Astrocyte of the spinal cord (primary cell): ENCODE data around the gene LZTFL1.

Experiments used
- DNase-seq: peaks from one replicate; pipeline ENCODE4 v3.0.0; 2011; ENCODE audit warnings: low read depth, low spot score
- H3K4me3 ChIP-seq: 2 replicates; pipeline ENCODE4 v1.5.1; 2011; ENCODE audit warnings: low read depth, mild to moderate bottlenecking, low read length, moderate library complexity
- CTCF ChIP-seq: IDR thresholded peaks from 2 replicates; pipeline ENCODE4 v1.5.1; 2012; ENCODE audit warnings: low read depth, mild to moderate bottlenecking, low read length, inconsistent platforms
- in situ Hi-C: cut with HindIII; loops from 2 replicates; pipeline ENCODE4 v1.10.0; 2017; ENCODE audit warnings: low sequenced_read_pairs

Gene LZTFL1

GRCh38 chr3:45816544-45816943, 25.4 kb downstream of the LZTFL1 start:
- DNase-seq = no peak
- no peak overlapping the region for H3K4me3 ChIP-seq
- in situ Hi-C loops = no loop called here
- no peak for TF ChIP-seq CTCF

GRCh38 chr3:45814322-45814721, 27.6 kb downstream of the LZTFL1 start:
- H3K4me3 ChIP-seq = no peak overlapping the region
- DNase-seq = no peak
- no peak for TF ChIP-seq CTCF
- in situ Hi-C loops = no loop called here

DNA sequence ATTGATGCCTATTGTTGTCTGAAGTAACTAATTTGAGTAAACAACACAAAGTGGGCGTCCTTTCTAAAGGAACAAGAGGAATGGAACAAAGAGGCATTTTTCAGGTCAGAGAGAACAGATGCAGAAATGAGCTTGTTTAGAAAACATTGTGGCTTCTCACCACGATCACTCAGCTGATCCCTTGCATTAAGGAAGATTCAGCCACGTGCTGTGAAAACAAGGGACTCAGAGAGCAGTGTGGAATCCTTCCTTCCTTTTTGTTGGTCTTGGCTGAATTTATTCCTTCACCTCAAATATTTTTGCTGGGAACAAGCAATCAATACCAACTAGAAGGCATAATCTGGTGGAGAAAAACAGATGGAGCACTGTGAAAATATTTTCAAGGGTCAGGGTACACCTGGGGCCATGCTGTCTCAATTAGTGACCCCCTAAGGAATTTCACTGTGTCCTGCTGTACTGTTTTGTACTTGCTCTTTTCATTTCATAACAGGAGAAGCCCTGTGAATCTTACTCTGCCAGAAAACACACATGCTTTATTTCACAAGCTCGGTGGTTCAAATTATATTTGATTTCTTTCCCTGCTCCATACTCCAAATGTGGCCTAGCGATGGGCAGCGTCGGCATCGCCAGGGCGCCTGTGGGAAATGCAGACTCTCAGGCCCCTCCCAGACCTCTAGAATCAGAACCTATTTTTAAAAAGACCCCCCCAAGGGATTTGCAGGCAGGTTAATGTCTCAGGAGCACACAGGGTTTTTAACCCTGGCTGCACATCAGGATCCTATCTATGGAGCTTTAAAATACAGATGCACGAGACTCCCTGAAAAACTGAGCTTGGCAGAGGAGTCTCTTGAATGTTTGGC, 34.0 kb downstream of the LZTFL1 start:
- in situ Hi-C loops = no loop called here
- no peak for TF ChIP-seq CTCF
- DNase-seq = no peak
- H3K4me3 ChIP-seq = no peak overlapping the region

GRCh38 chr3:45807133-45807532, 34.8 kb downstream of the LZTFL1 start:
- TF ChIP-seq CTCF = no peak
- in situ Hi-C loops = no loop called here

GRCh38 chr3:45806072-45806471, 35.8 kb downstream of the LZTFL1 start:
- TF ChIP-seq CTCF = no peak
- DNase-seq = no peak
- in situ Hi-C loops = no loop called here
- no peak overlapping the region for H3K4me3 ChIP-seq

More at GRCh38 chr3:45807133-45807532, 34.8 kb downstream of the LZTFL1 start:
- H3K4me3 ChIP-seq = no peak overlapping the region
- DNase-seq = no peak

DNA sequence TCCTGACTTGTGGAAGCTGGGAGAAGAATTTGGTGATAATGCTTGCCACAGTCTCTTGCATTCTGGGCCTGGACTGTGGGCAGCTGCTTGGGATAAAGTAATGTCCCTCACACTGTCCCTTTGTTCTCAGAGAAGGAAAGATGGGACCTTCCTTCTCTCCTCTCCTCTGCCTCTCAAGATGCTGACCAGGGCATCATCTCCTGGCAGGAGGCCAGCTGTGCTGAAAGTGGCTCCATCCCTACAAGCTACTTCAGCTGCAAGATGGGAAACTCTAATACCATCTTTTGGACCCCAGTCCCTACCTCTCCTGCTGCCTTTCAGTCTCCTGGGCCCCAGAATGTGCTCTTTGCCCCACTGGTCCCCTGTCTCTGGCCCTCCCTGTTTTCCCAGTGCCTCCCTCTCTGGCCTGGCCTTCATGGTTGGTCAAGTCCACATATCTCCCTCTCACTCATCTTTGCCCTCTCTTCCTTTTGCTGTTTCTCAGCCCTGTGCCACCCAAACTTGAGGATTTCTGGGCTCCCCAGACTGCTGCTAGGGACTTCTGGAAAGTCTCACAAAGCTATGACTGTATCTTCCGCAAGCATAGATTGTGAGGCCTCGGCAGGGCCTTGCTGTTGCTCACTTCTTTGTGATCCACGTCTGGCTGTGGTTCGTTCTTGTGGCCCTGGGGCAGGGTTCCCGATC, 38.5 kb downstream of the LZTFL1 start:
- no peak overlapping the region for H3K4me3 ChIP-seq
- DNase-seq = no peak
- in situ Hi-C loops = no loop called here
- no peak for TF ChIP-seq CTCF
